Ishikawa (cell line): ENCODE results near the gene ZNF32.

Experiments used
- CEBPB ChIP-seq: IDR thresholded peaks from 2 replicates; pipeline ENCODE4 v1.6.1; 2012
- CREB1 ChIP-seq: IDR thresholded peaks from 2 replicates; pipeline ENCODE4 v1.6.1; 2012; ENCODE audit warnings: low read depth
- EGR1 ChIP-seq: IDR thresholded peaks from 2 replicates; pipeline ENCODE4 v1.6.1; 2012
- EP300 ChIP-seq: IDR thresholded peaks from 2 replicates; pipeline ENCODE4 v1.6.1; 2012; ENCODE audit warnings: borderline replicate concordance
- FOXM1 ChIP-seq: IDR thresholded peaks from 2 replicates; pipeline ENCODE4 v1.6.1; 2012; ENCODE audit warnings: low read depth, borderline replicate concordance
- NFIC ChIP-seq: IDR thresholded peaks from 2 replicates; pipeline ENCODE4 v1.6.1; 2012
- RAD21 ChIP-seq: IDR thresholded peaks from 2 replicates; pipeline ENCODE4 v1.6.1; 2012; ENCODE audit warnings: low read depth
- TAF1 ChIP-seq: IDR thresholded peaks from 2 replicates; pipeline ENCODE4 v1.6.1; 2012; ENCODE audit warnings: low read depth, mild to moderate bottlenecking
- TCF12 ChIP-seq: IDR thresholded peaks from 2 replicates; pipeline ENCODE4 v1.6.1; 2012; ENCODE audit warnings: low read depth
- TEAD4 ChIP-seq: IDR thresholded peaks from 2 replicates; pipeline ENCODE4 v1.6.1; 2012
- YY1 ChIP-seq: IDR thresholded peaks from 2 replicates; pipeline ENCODE4 v1.6.1; 2012; ENCODE audit warnings: low read depth
- ZBTB7A ChIP-seq: IDR thresholded peaks from 2 replicates; pipeline ENCODE4 v1.6.1; 2012; ENCODE audit warnings: low read depth
- TF ChIP-seq, protein P1 (sequence below): IDR thresholded peaks from 2 replicates; pipeline ENCODE4 v1.6.1; 2012
- TF ChIP-seq, protein P2 (sequence below): IDR thresholded peaks from 2 replicates; pipeline ENCODE4 v1.6.1; 2012
- TF ChIP-seq, protein P3 (sequence below): IDR thresholded peaks from 2 replicates; pipeline ENCODE4 v1.6.1; 2012; ENCODE audit warnings: low read depth, mild to moderate bottlenecking

ZNF32 gene

DNA sequence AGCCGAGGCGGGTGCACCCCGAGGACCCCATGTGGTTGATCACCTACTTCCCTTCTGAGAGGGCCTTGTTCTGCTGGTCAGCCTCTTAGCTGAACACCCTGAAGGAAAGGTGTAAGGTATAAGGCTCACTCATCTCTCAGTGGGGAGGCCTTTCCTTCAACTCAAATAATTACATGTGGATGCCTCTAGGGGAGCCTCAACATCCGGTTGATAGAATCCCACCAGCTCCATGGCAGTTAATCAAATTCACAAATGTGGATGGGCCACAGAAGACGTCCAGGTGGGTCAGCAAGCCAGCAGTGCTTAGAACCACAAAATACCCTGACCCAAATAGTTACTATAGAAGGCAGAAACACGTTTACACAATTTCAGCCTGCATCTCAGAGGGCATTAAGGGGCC lies 37.7 kb upstream of the ZNF32 start:
- TF ChIP-seq, protein P1, sequence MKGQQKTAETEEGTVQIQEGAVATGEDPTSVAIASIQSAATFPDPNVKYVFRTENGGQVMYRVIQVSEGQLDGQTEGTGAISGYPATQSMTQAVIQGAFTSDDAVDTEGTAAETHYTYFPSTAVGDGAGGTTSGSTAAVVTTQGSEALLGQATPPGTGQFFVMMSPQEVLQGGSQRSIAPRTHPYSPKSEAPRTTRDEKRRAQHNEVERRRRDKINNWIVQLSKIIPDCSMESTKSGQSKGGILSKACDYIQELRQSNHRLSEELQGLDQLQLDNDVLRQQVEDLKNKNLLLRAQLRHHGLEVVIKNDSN: no peak
- TF ChIP-seq EP300 (no peak), ZBTB7A (no peak), TAF1 (no peak), FOXM1 (no peak), NFIC (no peak), CREB1 (no peak), CEBPB (no peak), TEAD4 (no peak), TCF12 (no peak), EGR1 (no peak), RAD21 (no peak), YY1 (no peak)
- TF ChIP-seq, protein P2, sequence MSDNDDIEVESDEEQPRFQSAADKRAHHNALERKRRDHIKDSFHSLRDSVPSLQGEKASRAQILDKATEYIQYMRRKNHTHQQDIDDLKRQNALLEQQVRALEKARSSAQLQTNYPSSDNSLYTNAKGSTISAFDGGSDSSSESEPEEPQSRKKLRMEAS: no peak

DNA sequence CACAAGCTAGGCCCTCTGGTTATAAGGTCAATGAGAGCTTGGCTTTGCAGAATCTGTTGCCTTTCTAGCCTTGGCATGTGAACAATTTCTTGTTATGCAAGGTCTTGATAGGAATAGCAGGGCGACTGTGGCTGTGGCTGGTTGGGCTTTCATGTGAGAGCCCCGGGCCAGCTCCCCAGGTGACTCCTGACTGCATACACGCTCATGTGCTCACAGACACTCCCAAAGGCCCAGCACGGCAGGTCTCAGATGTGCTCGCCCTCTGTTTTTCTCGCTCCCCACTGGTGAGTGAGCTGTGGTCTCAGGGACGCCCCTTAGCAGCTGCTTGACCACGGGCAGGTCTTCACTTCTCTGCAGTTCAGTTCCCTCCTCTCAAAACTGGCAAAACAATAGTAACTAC lies 37.1 kb upstream of the ZNF32 start:
- TF ChIP-seq EGR1 (no peak), TCF12 (no peak), EP300 (no peak), FOXM1 (no peak), TAF1 (no peak), CREB1 (no peak), TEAD4 (no peak), ZBTB7A (no peak), YY1 (no peak), CEBPB (no peak), RAD21 (no peak)
- TF ChIP-seq, protein P2: no peak
- TF ChIP-seq, protein P1: no peak
- TF ChIP-seq, protein P3, sequence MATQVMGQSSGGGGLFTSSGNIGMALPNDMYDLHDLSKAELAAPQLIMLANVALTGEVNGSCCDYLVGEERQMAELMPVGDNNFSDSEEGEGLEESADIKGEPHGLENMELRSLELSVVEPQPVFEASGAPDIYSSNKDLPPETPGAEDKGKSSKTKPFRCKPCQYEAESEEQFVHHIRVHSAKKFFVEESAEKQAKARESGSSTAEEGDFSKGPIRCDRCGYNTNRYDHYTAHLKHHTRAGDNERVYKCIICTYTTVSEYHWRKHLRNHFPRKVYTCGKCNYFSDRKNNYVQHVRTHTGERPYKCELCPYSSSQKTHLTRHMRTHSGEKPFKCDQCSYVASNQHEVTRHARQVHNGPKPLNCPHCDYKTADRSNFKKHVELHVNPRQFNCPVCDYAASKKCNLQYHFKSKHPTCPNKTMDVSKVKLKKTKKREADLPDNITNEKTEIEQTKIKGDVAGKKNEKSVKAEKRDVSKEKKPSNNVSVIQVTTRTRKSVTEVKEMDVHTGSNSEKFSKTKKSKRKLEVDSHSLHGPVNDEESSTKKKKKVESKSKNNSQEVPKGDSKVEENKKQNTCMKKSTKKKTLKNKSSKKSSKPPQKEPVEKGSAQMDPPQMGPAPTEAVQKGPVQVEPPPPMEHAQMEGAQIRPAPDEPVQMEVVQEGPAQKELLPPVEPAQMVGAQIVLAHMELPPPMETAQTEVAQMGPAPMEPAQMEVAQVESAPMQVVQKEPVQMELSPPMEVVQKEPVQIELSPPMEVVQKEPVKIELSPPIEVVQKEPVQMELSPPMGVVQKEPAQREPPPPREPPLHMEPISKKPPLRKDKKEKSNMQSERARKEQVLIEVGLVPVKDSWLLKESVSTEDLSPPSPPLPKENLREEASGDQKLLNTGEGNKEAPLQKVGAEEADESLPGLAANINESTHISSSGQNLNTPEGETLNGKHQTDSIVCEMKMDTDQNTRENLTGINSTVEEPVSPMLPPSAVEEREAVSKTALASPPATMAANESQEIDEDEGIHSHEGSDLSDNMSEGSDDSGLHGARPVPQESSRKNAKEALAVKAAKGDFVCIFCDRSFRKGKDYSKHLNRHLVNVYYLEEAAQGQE: no peak

DNA sequence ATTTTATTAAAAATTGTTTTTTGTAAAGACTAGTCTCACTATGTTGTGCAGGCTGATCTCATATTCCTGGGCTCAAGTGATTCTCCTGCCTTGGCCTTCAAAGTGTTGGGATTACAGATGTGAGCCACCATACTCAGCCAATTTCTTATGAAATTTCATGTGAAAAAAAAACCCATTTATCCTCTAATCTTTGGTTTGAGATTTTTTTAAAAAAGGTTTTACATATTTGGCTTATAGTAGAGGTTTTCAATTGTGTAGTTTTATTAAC lies 35.5 kb upstream of the ZNF32 start:
- TF ChIP-seq EGR1 (no peak), TCF12 (no peak), CREB1 (no peak), TEAD4 (no peak), CEBPB (no peak), ZBTB7A (no peak), EP300 (no peak), RAD21 (no peak), TAF1 (no peak), NFIC (no peak), FOXM1 (no peak), YY1 (no peak)
- TF ChIP-seq, protein P2: no peak
- TF ChIP-seq, protein P3: no peak
- TF ChIP-seq, protein P1: no peak

DNA sequence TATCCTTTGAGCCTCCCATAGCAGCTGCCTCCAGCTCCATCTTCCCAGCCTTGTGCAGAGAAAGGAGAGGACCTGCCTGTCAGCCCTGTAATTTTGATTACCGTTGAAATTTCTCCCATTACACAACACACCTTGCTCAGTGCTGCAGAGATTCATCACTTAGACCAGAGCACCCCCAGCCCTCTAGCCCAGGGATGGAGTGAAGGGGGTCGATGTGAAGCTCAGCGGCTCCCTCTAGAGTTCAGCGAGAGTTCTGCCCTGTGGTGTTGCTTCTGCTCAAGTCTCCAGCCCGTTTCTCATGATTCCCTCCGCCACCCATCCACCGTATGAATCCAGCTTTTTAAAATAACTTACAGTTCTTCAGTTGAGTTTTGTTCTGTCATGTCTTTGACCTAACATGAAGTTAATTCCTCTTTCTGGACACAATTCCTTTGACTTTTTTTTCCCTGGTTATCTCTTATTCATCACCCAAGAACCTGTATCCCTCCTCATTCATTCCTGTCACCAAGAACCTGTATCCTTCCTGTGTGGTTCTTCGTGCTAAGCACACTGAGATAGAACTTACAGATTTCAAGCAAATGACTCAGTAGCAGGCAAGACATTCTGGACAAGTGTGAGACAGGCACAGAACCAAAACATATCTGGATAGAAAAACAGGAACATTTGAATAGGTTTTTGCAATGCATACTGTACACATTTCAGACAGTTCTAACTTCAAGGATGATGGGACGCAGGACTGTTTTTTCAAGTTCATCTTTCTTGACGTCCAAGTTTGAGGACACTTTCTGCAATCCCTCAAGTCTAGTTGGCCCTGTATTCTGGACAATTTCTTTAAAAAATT lies 35.0 kb upstream of the ZNF32 start:
- TF ChIP-seq RAD21 (peak; percentile 36), EP300 (no peak)

DNA sequence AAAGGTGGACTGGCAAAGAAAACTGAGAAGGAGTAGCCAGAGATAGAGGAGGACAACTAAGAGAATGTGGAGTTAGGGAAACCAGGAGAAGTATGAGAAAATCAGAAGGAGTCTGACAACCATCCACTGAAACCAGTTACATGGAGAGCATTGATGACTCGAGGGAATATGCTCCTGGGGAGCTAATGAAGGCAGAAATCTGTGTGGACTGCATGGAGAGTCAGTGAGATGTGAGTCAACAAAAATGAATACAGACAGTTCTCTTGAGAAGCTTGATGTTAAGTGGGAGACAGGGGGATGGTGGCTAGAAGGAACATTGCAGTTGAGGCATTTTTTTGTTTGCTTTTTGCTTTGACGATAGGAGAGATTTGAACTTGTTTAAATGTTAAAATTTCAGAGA lies 34.3 kb upstream of the ZNF32 start:
- no peak for TF ChIP-seq RAD21
- TF ChIP-seq, protein P2: no peak
